H1 (cell line): ENCODE data around the gene TMEM14C. TPM values are rescaled to one million over a fixed set of nuclear protein-coding genes. Genes with fewer than 3 reads are reported as not detected.

Experiments
- GTF2F1 ChIP-seq: IDR thresholded peaks from 2 replicates; pipeline ENCODE4 v1.6.1; 2012; ENCODE audit warnings: low read depth, low read length, improper control_type of control experiment, borderline replicate concordance
- HDAC2 ChIP-seq, 2 experiments: fragments of 300-600 bp in 1 of 2; sonication (generic) in 1 of 2; IDR thresholded peaks; 2 replicates each; pipeline ENCODE4 v1.6.1; 2011 to 2012; ENCODE audit warnings: low read depth in 2 of 2, low read length in 2 of 2, mild to moderate bottlenecking in 2 of 2, moderate library complexity in 2 of 2, borderline replicate concordance in 1 of 2, inconsistent platforms in 1 of 2
- HDAC6 ChIP-seq: IDR thresholded peaks from one replicate; pipeline ENCODE4 v1.7.1; 2012; ENCODE audit warnings: low read depth, mild to moderate bottlenecking, inconsistent platforms, low read length, moderate library complexity
- KDM4A ChIP-seq: IDR thresholded peaks from one replicate; pipeline ENCODE4 v1.7.1; 2012; ENCODE audit warnings: low read depth, mild to moderate bottlenecking, moderate library complexity, low read length, inconsistent platforms; ENCODE audit not compliant: severe bottlenecking
- KDM5A ChIP-seq: fragments of 200-600 bp; IDR thresholded peaks from 2 replicates; pipeline ENCODE4 v1.7.1; 2012; ENCODE audit warnings: mild to moderate bottlenecking, low read length, inconsistent platforms, mixed read lengths
- MAFK ChIP-seq: IDR thresholded peaks from 2 replicates; pipeline ENCODE4 v1.6.1; 2012; ENCODE audit warnings: low read depth, mild to moderate bottlenecking, improper control_type of control experiment, low read length
- POLR2A ChIP-seq, 2 experiments: IDR thresholded peaks; 1 replicate in 1 of 2; 2 replicates in 1 of 2; pipeline ENCODE4 v1.6.1; 2011; ENCODE audit warnings: low read depth in 2 of 2, low read length in 2 of 2, mild to moderate bottlenecking in 2 of 2; ENCODE audit errors: control extremely low read depth in 1 of 2
- SIX5 ChIP-seq: IDR thresholded peaks from 2 replicates; pipeline ENCODE4 v1.6.1; 2011; ENCODE audit warnings: mild to moderate bottlenecking, low read depth, low read length
- SP4 ChIP-seq: IDR thresholded peaks from 2 replicates; pipeline ENCODE4 v1.6.1; 2012; ENCODE audit warnings: low read length, inconsistent platforms
- SUZ12 ChIP-seq: fragments of 200-600 bp; sonication (generic); IDR thresholded peaks from 2 replicates; pipeline ENCODE4 v1.6.1; 2012; ENCODE audit warnings: mild to moderate bottlenecking, inconsistent platforms, low read length, moderate library complexity, mixed read lengths
- polyA plus RNA-seq, 7 experiments: library from polyadenylated mRNA; depleted of rRNA in 3 of 7; stranded (reverse) in 5 of 7; unstranded in 2 of 7; fragments of >200 nt in 5 of 7; fragments of 200-250 nt in 2 of 7; gene quantifications; 1 replicate in 5 of 7; 2 replicates in 1 of 7; 4 replicates in 1 of 7; pipeline versions ENCODE4 v1.2.1 to v1.2.3, GENCODE V29; 2011 to 2013; ENCODE audit warnings: missing spikeins in 2 of 7, mixed read lengths in 2 of 7
- total RNA-seq: library from RNA; stranded (reverse); fragmentation: NEBNext Ultra II Directional; extraction: Animal tissue kit (Norgen Biotek cat#: 25700); gene quantifications from 2 replicates; pipeline ENCODE4 v1.2.1, GENCODE V29; 2021

TMEM14C gene
- total and polyA plus RNA-seq, 2 of the 8 experiments (the other 6 are each of a cell fraction or from before 2014, with no cell fraction given), result 116 to 157 TPM

DNA sequence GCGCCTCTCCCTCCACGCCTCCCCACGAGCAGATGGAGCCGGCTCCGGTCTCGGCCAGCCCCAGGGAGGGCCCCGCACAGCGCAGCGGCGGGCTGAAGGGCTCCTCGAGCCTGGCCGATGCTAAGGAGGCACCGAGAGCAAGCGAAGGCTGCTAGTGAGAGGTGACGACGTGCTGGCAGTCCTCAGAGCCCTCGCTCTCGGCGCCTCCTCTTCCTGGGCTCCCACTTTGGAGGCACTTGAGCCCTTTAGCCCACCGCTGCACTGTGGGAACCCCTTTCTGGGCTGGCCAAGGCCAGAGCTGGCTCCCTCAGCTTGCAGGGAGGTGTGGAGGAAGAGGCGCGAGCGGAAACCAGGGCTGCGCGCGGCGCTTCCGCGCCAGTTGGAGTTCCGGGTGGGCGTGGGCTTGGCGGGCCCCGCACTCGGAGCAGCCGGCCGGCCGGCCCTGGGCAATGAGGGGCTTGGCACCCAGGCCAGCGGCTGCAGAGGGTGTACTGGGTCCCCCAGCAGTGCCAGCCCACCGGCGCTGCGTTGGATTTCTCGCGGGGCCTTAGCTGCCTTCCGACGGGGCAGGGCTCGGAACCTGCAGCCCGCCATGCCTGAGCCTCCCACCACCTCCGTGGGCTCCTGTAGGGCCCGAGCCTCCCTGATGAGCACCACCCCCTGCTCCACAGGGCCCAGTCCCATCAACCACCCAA, 2.5 kb upstream of the TMEM14C start (continued):
- TF ChIP-seq SUZ12, result no peak
- TF ChIP-seq SIX5, result no peak
- TF ChIP-seq POLR2A (IDR thresholded peaks at IDR 0.05; ENCODE audit: control extremely low read depth in 1 of 2, low read depth in 2 of 2, low read length in 2 of 2), result no peak
- no peak for TF ChIP-seq HDAC6
- no peak for TF ChIP-seq KDM5A
- TF ChIP-seq SP4, result no peak
- TF ChIP-seq KDM4A, result no peak
- no peak for TF ChIP-seq GTF2F1
- TF ChIP-seq MAFK, result no peak
- TF ChIP-seq HDAC2 (IDR thresholded peaks at IDR 0.05; ENCODE audit: borderline replicate concordance in 1 of 2, low read depth in 2 of 2, low read length in 2 of 2), result no peak
- TF ChIP-seq, all 59 proteins: peak for 0
